GM21717 (cell line): ENCODE results near the gene PDHB.
"Not testable (repeated sequence)": the region's sequence is repeated elsewhere in the genome, so short reads cannot be mapped to it uniquely, and the experiment has no call there.

Source experiments
- ATAC-seq: cut with Tn5 transposase; IDR thresholded peaks from one replicate; pipeline ENCODE4 v1.9.1; 2021; ENCODE audit warnings: mild to moderate bottlenecking, moderate library complexity; ENCODE audit not compliant: unreplicated experiment

The PDHB gene

DNA sequence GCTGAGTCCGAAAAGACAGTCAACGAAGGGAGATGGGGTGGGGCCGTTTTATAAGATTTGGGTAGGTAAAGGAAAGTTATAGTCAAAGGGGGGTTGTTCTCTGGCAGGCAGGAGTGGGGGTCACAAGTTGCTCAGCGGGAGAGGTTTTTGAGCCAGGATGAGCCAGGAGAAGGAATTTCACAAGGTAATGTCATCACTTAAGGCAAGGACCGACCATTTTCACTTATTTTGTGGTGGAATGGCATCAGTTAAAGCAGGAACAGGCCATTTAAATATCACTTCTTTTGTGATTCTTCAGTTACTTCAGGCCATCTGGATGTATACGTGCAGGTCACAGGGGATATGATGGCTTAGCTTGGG lies 7.3 kb upstream of the PDHB start:
- ATAC-seq = not testable (repeated sequence)

DNA sequence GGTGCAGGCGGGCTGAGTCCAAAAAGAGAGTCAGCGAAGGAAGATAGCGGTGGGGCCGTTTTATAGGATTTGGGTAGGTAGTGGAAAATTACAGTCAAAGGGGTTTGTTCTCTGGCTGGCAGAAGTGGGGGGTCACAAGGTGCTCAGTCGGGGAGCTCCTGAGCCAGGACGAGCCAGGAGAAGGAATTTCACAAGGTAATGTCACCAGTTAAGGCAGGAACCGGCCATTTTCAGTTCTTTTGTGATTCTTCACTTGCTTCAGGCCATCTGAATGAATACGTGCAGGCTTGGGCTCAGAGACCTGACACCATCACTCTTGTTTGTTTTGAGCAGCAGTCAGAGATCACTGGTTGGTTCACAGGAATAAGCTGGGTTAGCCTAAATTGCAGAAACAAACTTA lies 3.6 kb upstream of the PDHB start:
- not testable (repeated sequence) for ATAC-seq

DNA sequence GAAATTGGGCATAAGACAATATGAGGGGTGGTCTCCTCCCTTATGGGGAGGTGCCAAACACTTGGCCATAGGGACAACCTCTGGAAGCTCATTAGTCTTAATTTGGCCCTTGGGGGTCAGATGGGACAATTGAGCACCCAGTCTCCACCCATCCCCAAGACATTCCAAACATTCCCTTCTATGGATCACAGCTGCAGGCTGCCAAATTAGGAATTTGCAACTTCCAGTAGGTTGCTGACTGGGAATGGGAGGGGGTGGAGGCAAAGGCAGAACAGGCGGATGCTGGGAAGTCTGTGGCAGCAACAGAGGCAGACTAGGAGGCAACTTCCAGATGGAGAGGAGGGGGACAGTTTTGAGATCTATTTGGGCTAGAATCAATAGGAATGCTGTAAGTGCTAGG lies 1.4 kb upstream of the PDHB start:
- no peak for ATAC-seq

DNA sequence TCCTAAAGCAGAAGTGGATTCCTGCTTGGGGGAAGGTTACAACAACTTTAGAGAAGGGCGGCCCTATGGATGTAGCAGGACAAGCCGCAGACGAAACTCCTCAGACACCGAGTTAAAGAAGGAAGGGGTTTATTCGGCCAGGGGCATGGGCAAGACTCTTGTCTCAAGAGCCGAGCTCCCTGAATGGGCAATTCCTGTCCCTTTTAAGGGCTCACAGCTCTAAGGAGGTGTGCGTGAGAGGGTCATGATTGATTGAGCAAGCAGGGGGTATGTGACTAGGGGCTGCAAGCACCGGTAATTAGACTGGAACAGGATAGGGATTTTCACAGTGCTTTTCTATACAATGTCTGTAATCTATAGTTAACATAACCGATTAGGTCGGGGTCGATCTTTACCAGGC lies 879 bp upstream of the PDHB start:
- no peak for ATAC-seq

DNA sequence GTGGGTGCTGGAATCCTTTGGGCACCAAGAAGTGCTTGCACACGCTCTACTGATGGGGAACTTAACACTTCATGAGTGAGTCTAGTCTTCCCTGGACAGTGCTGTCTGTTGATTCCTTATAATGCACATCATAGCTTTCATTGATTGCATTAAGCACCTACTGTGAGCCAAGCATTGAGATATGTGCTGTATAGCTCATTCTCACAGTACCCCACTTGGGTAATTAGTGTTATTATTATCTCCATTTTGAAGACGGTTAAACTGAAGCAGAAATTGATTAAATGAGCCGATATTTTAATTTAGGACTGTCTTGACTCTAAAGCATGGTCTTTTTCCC lies 504 bp upstream of the PDHB start:
- ATAC-seq = no peak

DNA sequence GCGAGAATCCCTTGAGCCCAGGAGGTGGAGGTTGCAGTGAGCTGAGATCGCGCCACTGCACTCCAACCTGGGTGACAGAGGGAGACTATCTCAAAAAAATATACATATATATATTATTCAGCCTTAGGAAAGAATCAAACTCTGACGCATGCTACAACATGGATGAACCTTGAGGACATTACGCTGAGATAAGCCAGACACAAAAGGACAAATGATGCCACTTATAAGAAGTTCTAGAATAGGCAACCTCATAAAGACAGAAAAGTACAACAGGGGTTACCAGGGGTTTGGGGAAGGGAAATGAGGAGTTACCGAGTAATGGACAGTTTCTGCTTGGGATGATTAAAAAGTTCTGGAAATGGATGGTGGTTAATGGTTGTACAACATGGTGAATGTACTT lies 727 bp downstream of the PDHB start:
- no peak for ATAC-seq

DNA sequence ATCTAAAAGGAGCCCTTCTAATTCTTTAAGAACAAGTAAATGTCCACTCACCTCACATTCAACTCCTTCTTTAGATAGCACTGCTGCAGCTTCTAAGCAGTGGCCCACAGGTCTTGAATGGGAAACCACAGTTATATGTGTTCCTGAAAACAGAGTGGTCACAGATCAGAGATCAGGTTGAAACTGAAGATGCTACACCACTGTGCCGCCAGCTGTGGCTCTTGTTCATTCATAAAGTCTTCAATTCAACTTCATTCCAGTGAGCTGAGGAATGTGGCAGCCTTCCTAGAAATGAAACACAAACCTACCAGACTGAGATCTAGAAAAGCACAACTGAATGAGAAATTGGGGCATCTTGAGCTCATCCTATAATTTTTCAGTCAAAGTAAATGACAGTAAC lies 4.0 kb downstream of the PDHB start:
- ATAC-seq = peak; percentile 40

DNA sequence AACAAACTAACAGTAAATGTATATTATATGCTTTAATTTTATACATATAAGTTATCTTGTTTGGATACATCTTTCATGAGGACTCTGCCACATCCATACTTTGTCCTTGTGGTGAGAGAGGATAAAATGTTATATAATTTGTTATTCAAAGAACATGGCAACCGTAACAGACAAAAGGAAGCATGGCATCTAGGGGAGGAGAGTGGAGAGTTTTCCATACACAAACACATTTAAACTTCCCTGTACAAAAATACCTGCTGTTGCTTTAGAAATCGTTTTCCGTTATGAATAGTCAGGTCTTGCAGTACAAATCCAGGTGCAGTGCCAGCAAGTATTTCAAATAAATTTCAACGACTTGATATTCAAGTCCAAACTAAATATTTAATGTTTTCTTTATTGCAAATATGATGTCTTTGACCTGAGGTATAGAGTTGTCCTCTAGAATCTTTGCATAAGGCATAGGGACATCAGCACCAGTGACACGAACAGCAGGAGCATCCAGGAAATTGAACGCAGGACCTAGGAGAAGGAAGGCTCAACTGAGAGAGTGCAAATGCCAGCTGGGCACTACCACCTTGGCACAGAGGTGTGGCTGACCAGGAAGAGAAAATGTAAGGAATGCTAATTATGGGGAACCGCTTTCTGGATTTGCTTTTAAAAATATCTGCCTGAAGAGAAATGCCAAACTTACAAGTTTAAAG lies 5.8 kb downstream of the PDHB start:
- no peak for ATAC-seq

DNA sequence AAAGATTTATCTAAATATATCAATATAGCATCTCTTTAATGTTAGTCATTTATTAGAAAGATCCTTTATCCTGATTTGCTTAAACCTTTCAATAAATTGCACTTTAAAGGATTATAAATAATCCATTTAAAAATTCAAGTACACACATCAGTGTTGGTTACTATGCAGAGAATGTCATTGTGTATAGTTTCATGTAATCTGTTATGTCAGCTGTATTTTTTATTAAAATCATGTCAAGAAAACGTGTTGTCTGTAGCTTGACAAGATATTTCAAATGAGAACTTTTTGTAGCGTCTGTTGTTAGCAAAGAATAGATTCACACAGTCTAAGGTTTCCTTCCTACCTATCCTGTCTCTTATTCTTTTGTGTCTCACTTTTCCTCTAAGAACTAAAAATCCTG lies 7.8 kb downstream of the PDHB start:
- ATAC-seq = no peak

DNA sequence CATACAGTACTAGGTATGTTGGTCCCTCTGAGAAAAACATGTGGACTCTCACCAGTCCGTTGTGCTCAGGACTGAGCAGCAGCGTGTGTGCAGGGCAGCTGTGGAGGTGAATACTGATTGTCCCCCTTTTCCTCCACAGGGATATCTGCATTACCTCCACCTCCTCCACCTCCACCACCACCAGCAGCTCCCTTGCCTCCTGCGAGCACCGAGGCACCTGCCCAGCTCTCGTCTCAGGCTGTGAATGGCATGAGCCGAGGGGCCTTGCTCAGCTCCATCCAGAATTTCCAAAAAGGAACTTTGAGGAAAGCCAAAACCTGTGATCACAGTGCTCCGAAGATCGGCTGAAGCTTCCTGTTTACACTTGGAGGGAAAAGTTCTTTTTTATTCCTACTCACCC lies 9.0 kb downstream of the PDHB start:
- ATAC-seq = no peak

DNA sequence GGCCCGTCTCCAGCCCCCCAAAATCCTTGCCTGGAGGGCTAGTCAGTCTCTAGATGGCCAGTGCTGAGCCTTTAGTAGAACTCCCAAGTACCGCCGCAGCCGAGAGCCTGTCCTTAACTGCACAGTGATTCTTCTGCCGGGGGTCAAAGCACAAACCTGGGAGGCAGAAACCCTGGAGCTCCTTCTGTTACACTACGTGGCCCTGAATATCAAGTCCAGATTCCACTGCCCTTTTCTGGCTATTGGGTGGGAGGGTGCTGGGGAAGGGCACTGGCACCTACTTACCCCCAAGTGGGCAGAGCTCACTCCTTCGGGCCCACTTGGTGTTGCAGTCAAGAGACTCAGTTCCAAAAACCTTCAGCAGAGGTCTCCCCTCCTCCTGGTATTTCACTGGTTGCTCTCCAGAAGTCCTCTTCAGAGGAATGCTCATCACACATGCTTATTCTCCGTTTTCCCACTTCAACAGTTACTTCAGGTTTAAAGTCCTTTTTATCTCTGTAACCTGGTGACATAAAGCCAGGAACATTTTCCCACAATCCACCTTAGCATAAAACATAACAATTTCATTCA lies 10.8 kb downstream of the PDHB start:
- no peak for ATAC-seq

DNA sequence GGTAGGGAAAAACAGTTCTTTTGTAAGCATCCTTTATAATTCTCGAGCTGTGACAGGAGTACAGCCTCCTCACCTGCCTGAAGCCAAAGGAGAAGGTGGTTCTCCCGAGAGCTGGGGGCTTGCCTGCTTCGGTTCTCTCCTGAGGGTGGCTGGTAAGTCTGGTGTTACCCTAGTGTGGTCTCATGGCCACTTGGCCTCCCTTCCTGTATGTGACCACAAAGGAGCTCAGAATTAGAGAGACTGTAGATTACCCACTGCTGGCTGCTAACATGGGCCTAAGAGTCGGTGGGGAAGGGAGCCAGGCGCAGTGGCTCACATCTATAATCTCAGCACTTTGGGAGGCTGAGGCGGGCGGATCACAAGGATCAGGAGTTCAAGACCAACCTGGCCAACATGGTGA lies 12.6 kb downstream of the PDHB start:
- ATAC-seq = no peak

DNA sequence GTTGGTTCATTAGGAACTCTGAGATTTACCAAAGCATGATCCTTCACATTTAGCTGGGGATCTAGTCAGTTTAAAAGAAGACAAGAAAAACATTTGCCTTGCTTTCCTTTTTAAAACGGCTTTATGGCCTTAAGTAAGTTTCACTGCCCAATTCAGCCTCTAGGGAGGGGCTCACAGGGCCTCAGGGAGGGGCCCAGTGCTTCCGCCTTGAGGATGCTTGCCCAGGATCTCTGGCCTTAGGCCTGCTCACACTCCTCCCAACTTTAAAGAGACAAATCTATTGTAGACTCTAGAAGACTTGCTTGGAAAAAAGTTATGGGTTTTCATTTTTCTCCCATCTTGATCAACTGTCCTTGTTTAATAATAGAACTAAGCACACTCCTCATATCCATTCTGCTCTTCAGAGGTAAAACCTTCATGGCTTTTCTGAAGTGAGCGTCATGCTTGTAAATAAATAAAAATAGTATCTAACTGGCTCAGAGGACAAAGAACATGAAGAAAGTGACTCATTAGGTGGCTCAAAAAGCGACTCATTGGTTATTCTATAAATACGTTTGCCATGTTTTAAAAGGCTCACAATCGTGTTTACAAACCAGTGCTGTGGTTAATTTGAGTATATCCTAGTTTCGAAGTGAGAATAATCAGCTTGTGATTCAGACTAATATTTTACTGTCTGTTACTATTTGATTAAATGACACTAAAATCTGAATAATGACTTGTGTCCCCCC lies 13.7 kb downstream of the PDHB start:
- ATAC-seq = peak; percentile 63

DNA sequence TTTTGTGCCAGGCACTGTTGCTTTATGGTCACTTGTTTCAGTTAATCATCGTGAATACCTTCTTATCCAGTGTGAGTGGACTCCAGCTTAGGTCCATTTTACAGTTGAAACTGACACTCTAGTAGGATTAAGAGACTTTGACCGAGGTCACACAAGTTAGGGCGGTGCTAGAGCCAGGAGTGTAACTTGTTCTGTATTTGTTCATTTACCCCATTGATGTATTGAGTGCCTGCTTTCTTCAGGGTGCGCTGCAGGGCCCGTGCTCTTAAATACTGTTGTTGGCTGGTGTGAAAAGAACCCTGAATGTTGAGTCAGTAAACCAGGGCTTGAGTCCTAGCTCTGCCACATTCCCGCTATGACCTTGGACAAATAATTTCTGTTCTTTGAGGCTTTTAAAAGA lies 15.4 kb downstream of the PDHB start:
- no peak for ATAC-seq

DNA sequence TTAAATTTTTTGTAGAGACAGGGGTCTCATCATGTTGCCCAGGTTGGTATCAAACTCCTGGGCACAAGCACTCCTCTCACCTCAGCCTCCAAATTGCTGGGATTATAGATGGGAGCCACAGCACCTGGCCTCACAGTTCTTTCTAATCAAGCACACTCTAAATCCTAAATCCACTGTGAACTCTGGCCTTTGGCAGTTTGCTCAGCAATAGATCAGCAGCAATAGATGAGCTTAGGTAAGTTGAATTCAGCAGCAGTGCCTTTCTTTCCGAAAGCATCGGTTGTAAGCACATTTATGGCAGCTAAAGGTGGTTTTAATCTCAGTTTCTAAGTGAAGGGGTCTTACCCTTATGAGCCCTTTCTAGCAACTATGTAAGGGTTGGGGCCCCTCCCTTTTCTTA lies 16.6 kb downstream of the PDHB start:
- no peak for ATAC-seq

DNA sequence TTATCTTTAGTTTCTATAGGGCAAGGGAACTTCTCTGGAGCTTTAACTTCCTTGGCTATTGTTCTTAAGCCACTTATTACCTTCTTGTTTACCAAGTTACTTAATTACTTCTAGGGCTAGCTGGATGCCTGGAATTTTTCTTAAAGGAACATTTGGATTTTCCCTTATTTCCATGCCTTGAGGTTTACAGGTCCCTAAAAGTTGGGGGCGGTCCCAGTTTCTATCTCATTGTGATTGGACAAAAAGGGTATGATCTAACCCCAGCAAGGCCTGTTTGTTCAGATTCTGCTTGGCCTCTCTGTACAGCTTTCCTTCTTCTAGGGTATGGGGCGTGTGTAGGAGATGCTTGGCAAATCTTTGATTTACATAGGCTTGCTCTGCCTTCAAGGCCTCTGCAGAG lies 17.4 kb downstream of the PDHB start:
- no peak for ATAC-seq

DNA sequence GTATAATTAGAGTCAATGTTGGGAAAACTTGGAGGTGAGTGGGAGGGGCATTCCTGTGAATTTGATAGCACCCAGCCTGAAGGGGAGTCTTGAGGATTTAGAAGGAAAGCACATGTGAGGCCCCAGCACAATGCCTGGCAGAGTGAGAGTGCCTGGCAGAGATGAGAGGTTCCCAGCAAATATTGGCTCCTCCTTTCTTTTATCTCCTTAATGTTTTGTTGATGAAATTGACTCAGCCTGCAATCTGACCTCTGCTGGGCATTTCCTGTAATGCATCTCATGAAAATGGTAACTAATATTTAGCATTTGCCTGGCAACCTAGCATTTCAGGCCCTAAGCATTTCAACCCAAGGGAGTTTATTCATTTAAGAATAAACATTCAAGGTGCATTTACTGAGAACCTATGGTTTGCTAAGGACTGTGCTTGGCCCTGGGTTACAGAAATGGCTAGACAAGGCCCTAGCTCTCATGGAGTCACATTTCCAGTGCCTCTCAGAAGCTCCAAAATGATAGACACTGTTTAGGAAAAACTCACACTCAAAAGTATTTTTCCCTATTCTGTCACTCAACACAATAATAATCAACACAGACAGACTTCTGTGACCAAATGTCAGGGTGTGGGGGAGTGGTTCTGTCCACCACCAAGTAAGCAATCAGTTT lies 19.0 kb downstream of the PDHB start:
- no peak for ATAC-seq

DNA sequence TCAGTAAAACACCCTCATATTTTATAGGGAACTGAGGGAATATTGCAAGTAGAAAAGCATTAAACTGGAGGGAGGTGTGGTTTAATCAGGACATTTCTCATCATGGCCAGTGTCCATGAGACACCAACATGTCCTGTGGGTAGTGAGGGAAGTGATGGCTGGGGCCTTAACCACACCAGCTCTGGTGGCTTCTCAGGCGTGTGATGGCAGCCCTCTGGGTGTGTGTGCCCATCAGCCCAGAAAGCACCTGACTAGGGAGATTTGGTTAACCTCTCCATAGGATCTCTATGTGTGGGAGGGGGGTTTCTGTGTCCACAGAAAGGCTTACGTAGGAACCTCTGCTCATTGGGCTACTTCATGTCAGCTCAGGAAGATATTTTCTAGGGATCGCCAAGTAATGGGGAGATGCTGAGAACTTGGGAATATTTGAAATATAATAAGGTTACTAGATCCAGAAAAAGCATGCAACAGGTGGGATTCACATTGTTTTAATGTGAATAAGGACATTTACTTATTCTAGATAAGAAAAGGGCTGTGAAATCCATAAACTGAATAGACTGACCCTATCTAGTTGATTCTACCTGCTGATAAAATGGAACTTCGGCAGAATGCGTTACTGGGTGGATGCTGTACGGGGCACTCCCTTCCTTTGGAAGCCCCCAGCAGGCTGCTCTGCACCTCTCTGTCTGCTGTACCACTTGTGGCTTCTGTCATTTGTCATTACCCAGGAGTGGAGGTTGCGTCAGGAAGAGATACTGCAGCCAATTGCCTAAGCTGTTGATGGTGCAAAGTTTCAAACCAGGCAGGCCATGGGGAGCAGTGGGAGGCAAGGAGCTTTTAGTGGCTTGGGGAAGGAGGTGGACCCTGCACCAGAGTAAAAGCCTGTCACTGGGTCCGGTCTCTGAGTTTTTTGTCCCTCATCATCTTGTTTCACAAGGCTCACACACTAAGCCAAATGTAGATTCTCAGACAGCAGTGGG lies 21.5 kb downstream of the PDHB start:
- ATAC-seq = no peak

DNA sequence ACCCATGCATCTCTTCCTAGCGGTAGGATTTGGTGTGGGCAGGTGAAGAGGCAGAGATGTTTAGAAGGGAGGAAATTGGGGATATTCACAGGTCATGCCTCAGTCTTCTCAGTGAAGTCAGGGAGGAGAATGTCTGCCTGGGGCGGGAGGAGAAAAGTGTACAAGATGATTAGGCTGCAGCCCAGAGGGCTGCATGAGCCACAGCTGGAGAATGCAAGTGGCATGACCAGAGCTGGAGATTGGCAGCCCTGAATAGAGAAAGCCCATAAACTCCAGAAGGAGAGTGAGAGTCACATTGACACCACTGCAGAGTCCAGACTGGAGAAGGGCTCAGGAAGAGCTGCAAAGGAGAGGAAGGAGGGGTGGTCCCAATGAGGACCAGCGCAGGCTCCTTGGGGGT lies 22.6 kb downstream of the PDHB start:
- ATAC-seq = no peak

DNA sequence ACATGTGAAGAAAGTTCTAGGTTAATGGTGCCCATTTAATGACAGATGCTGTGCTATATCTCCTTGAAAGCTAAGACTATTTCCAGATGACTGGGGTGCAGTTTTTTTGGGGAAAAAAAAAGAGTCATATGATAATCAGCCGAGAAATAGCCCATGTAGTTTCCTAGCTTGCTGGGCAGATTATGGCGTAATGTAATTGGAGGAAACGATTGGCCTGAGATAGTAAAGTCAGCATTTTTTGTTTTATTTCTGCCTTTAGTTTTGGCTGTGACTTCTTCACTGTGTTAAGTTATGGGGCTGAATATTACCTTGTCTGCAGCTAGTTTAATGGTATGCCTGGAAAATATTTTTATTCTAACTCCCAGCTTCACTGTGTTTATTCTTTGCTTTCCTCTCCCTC lies 24.0 kb downstream of the PDHB start:
- no peak for ATAC-seq

DNA sequence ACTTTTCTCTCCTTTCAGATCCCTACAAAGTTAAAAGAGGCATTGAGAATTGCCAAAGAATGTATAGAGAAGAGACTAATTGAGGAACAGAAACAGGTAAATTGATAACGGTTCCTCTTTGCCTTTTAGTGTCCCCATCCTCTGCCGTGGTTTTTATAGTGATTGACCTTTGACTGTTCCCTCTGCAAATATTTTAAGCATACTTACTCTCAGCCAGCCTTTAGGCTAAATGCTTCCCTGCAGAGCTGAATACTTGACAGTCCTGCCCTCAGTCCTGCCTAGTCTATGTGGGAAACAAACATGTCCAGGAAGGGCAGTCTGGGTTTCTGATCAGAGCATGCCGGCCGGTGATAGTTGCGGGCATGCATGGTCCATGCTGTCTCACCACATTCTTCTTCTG lies 24.7 kb downstream of the PDHB start:
- ATAC-seq = no peak
